GM12872 (cell line): ENCODE data around the gene FOXB1.

Experiments
- TF ChIP-seq, protein P1 (sequence below): IDR thresholded peaks from 3 replicates; pipeline ENCODE4 v1.5.1; 2011; ENCODE audit warnings: low read depth, mild to moderate bottlenecking, low read length, moderate library complexity; ENCODE audit not compliant: insufficient read depth

Gene FOXB1

DNA sequence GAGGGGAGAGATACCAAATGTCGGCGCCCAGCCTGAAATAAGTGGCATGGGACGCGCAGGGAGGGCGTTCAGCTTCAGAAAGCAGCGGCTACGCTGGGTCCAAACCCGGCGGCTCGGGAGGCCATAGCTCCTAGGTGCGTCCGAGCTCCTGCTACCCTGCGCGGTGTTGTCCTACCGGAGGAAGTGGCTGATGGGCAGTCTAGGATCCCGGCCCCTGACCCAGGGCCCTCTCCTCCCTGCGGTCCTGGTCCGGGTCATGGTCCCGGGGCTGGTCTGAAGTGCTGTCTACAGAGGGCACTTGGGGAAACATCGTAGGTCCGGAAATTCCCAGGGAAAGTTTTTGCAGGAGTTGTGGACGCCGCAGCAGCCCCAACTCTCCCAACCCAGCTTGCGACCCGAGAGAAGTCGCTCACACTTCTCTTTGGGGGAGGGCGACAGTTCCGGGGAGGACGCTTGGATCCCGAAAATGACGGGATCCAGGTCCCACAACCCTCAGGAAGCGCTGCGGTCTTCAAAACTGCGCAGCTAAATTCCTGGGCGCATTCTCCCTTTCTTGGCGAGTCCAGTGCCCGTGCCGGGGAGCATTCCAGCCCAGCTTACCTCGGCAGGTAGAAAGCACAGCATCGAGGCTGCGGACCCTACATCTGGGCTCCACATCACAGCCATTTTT is 9.1 kb upstream of the FOXB1 start:
- TF ChIP-seq, protein P1, sequence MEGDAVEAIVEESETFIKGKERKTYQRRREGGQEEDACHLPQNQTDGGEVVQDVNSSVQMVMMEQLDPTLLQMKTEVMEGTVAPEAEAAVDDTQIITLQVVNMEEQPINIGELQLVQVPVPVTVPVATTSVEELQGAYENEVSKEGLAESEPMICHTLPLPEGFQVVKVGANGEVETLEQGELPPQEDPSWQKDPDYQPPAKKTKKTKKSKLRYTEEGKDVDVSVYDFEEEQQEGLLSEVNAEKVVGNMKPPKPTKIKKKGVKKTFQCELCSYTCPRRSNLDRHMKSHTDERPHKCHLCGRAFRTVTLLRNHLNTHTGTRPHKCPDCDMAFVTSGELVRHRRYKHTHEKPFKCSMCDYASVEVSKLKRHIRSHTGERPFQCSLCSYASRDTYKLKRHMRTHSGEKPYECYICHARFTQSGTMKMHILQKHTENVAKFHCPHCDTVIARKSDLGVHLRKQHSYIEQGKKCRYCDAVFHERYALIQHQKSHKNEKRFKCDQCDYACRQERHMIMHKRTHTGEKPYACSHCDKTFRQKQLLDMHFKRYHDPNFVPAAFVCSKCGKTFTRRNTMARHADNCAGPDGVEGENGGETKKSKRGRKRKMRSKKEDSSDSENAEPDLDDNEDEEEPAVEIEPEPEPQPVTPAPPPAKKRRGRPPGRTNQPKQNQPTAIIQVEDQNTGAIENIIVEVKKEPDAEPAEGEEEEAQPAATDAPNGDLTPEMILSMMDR = no peak

DNA sequence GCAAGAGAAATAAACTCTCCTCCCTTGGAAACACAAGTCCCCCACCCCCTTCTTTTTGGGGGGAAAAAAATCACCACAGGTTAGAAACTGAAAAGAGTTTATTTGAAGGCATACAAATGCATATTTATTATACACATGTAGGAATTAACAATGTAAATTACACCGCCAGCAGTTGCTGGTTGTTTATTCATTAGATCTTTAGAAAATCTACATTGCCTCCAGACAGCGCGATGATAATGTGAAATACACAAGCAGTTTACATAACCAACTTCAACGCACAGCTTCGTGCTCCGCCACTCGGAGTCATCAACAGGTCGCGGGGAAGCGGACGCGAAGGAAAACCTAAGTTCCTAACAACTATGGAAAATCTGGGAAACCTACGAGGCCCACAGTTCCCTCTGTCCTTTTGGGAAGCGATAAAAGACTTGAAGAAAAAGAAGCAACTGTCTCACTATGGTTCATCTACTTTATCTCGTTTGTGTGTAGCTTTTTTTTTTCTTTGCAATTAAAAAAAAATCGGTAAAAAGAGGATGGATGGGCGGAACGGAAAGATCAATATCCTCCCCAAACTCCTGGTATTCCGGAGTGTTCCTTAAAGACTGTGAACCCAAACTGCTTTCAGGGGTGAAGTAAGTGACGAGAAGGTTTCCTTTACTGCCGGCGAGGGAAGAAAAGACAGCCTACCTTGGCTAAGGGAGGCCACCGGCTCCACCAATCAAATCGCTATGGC is 8.4 kb upstream of the FOXB1 start:
- TF ChIP-seq, protein P1 = no peak

DNA sequence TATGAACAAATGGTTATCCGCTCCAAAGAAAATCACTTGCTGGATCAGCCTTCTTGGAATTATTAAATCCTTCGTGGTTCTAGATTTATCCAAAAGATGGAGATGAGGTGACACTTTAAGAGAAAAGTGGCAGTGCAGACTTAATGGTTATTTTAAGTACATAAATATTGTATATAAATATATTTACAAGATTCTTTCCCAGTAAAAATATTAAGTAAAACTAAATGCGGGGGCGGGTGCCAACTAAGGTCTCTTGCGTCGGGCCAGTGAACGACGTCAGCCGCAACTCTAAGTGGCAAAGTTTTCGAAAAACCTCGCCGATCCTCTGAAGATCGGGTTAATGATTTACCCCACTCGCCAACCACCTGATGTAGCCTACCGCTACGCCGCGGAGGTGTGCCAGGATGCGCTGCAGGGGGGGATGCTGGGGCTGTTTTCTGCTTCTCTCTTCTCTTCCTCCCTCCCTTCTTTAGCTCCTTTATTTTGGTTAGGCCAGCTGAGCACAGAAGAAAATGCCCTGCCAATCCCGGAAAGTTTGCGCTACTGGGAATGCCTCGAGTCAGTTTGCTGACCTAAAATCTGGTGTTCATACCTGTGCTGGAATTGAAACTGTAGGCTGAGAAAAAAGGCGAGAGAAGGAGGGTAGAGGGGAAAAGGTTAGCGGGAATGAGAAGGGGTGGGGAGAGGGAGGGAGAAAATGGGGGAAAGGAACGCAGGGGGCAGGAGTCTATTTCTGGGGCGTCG is 7.6 kb upstream of the FOXB1 start:
- TF ChIP-seq, protein P1 = no peak

DNA sequence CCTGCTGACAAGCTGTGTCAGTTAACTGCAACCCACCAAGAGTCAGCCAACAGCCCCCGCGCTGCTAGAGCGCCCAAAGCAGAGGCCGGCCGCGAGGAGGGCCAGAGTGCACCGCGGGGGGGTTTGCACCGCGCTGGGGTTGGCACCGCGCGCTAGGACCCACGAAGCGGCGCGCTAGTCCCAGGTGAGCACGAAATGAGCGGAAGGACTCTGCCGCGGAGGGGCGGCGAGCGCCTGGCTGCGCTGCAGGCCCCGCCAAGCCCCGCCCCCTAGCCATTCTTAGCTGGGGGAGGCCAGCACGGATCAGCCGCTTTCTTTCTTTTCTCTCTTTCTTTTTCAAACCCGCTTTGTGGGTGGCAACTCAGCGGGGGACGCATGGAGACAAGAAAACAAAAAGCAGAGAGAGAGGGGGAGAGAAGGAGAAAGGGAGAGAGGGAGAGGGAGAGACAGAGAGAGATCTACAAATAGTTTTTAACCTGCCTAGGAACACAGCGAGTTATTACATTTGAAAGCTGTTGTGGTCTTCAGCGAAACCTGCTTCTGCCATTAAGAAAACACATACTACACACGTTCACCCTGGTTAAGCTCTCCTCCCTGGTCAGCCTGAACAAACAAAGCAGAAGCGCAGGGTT is 6.9 kb upstream of the FOXB1 start:
- TF ChIP-seq, protein P1 = no peak

DNA sequence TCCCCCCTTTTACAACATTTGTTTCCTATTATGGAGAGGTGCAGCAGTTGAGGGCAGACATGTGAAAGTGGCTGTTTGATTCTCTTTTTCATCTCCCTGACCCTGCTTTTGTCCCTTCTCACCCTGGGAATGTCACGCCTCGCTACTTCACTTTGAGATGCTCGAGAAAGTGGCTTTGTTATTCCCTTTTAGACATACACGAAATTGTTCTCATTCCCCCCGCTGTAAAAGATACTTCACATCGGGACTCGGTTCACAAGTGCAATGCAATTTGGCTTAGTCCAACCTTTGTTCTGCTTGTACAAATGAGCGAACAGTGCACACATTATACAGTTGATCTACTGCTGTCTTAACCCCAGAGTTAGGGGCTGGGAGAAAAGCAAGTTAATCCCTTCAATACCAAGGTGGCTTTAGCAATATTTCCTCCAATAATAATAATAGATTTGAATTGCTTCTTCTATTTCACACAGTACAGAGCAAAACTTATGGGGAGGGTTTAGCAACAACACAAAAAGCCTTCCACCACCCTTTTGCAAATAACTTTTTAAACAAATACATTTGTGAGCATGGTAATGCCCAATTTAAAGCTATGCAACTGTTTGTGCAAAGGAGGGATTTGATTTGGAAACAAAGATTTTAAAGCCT is 5.7 kb upstream of the FOXB1 start:
- TF ChIP-seq, protein P1 = no peak

DNA sequence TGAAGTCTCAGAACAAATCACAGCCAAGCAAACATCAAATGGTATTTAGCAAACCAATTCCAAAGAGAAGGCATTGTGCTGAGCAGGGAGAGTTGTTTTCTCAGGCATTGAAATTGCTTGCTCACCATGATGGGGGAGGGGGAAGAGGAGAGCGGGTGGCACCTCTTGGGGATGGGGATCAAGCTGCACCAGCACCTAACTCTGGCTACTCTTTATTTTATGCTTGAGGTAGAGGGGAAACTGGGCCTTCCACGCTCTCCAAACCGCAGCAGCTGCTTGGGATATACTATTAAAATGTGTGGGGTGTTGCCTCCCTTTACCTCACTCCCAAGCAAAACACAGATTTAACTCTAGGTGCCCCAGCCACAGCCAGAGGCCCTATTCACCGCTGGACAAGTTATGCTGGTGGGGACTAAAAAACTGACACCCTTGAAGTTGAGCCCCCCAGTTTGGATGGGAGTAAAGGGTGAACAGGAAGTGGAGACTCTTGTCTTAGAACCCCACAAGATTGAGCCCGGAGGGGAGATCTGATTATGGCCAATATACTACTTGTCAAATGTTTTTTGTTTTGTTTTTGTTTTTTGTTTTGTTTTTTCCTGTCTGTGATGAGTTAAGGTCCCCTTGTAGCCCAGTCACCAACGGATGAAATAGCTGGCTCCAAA is 5.0 kb upstream of the FOXB1 start:
- TF ChIP-seq, protein P1 = no peak
